HG02970 (cell line): ENCODE data around the gene GTF2IRD1.

Source experiments
- ATAC-seq: cut with Tn5 transposase; IDR thresholded peaks from one replicate; pipeline ENCODE4 v1.9.1; 2021; ENCODE audit warnings: mild to moderate bottlenecking, moderate library complexity, moderate number of reproducible peaks; ENCODE audit not compliant: unreplicated experiment, low FRiP score

GTF2IRD1 gene

GRCh38 chr7:74583630-74584029 is 129.9 kb downstream of the GTF2IRD1 start:
- no peak for ATAC-seq

GRCh38 chr7:74584160-74584954 is 130.7 kb downstream of the GTF2IRD1 start:
- ATAC-seq, result no peak

DNA sequence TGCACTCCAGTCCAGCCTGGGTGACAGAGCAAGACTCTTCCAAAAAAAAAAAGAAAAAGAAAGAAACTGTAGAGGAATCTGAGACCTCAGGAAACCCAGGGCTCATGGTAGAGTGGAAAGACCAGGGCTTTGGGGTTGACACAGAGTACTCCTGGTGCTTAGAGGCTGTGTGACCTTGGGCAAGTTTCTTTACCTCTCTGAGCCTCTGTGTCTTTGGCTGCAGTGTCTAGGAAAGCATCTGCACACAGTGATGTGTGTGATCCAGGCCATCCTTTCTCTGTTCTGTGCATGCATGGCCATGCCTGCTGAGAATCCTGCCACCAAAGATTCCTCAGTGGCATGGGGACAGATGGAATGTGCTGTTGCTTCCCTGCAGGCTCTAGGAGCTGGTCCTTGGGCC is 132.1 kb downstream of the GTF2IRD1 start:
- ATAC-seq, result no peak

DNA sequence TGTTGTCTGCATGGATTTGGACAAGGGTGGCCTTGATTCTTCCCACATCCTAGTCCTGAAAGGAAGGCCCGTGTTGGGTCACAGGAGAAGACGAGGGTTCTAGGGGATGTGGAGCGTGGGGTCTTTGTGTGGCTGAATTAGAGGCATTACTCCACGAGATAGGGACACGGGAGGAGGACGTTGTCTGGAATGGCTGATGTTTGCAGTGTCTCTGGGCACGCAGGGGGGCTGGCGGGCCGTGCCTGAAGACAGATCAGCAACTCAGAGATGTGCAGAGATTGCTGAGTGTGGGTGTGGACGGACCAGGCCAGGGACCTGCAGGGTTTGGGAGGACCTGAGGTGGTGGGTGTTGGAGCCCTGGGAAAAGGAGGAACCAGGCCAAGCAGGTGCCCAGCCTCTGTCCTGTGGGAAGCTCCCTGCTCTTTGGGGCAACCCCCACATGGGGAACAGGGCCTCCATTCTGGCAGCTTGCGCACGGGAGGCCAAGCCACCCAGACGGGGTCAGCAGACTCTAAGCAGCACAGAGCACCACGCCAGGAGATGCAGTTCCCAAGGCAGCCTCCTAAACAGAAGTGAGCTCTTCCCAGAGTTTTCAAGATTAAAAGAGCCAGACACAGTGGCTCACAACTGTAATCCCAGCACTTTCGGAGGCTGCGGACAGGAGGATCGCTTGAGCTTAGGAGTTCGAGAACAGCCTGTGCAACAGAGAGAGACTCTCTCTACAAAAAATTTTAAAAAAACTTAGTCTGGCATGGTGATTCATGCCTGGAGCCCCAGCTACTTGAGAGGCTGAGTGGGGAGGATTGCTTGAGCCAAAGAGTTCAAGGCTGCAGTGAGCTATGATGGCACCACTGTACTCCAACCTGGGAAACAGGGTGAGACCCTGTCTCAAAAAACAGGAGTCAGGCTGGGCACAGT is 132.8 kb downstream of the GTF2IRD1 start:
- ATAC-seq, result no peak

DNA sequence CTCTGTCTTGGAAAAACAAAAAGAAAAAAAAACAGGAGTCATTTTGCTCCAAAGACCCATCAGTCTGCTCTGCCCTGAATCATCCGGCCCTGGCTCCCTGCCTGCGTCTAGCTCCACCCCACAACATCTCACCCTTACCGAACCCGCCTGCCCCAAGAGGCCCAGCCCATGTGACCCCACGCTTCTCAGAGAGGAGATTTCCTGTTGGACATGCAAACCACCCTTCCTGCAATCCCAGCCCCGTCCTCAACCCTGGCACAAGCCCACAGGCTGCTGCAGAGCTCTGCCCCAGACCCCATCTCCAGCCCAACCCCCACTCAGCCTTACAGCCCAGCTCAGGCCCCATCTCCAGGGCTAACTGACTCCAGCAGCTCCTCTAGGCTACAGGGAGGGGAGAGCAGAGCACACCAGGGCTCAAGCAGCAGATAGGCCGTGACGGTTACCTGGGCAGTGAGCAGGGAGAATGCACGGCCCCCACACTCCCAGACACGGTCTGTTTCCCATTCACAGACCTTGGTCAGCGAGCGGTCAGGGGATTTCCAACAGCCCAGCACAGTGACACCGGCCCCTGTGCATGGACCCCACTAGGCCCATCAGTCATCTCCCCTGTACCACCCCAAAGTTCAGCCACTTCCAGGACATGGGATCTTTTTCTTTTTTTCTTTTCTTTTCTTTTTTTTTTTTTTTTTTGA is 133.9 kb downstream of the GTF2IRD1 start:
- ATAC-seq, result no peak

DNA sequence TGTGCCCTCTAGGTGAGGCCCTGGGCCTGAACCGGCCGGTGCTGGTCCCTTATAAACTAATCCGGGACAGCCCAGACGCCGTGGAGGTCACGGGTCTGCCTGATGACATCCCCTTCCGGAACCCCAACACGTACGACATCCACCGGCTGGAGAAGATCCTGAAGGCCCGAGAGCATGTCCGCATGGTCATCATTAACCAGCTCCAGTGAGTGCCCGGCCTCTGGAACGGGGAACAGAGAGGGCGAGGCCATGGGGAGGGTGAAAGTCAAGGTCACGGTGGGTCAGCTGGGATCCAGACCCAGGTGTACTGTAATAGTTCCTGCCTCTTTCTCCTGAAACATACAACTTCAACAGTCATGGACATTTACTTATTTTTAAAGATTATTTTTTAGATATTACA is 137.1 kb downstream of the GTF2IRD1 start:
- ATAC-seq, result no peak

- no peak for ATAC-seq
These were observed 144.9 kb downstream of the GTF2IRD1 start for GRCh38 chr7:74598558-74598957.

DNA sequence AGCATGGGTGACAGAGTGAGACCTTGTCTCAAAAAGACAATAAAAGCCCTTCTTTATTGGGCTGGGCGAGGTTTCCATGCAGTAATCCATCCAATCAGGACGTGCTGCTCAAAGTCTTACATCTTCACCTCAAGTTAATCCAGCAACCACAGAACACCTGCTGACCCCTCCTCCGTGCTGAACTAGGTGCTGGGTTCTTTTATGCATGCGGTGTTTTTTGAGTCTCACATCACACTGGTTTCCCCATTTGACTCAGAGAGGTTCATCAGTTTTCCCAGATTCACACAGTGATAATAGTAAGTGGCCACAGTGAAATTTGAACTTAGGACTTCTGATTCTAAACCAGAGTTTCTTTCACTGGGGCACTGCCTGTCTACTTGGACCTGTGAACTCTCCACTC is 145.5 kb downstream of the GTF2IRD1 start:
- no peak for ATAC-seq

DNA sequence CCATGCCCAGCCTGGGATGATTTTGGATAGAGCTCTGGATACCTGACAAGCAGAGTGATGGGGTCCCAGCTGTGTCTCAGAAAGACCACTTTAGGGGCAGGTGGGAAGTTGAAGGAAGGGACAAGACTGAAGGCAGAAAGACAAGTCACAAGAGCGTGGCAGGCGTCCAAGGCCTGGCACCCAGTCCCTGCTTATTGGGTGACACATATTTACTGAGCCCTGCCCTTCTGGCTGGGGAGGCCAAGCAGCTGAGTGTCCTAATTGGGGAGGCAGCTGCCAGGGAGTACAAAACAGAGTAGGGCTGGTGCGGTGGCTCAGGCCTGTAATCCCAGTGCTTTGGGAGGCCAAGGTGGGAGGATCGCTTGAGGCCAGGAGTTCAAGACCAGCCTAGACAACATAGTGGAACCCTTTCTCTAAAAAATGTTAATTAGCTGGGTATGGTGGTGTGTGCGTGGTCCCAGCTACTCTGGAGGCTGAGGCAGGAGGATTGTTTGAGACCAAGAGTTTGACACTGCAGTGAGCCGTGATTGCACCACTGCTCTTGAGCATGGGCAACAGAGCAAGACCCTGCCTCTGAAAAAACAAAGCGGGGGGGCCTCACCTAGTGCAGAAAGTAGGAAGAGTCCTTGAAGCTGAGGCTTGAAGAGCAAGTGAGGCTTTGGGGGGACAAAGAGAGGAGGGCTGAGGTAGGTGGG is 150.8 kb downstream of the GTF2IRD1 start:
- no peak for ATAC-seq

GRCh38 chr7:74606101-74606908 is 152.6 kb downstream of the GTF2IRD1 start:
- no peak for ATAC-seq

GRCh38 chr7:74606909-74607510 is 153.3 kb downstream of the GTF2IRD1 start:
- no peak for ATAC-seq

GRCh38 chr7:74612015-74612829 is 158.5 kb downstream of the GTF2IRD1 start:
- no peak for ATAC-seq

GRCh38 chr7:74615933-74616780 is 162.5 kb downstream of the GTF2IRD1 start:
- ATAC-seq, result no peak

GRCh38 chr7:74617180-74617744 is 163.6 kb downstream of the GTF2IRD1 start:
- ATAC-seq, result no peak

- ATAC-seq, result no peak
These were observed 165.6 kb downstream of the GTF2IRD1 start for GRCh38 chr7:74619235-74619860.

DNA sequence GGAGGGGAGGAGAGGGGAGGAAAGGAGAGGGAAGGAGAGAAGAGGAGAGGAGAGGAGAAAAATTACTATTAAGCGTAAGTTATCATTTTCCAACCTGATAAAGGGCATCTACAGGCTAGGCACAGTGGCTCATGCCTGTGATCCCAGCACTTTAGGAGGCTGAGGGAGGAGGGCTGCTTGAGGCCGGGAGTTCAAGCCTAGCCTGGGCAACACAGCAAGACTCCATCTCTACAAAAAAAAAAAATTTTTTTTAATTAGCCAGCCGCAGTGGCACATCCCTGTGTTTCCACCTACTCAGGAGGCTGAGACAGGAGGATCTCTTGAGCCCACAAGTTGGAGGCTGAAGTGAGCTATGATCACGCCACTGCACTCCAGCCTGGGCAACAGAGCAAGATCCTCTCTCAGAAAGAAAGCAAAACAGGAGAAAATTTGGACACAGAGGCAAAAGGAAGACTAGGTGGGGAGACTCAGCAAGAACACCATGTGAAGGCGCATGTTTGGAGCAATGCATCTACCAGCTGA is 168.6 kb downstream of the GTF2IRD1 start:
- ATAC-seq, result no peak
